ENCODE data around the gene WDR4. TPM values are rescaled to one million over a fixed set of nuclear protein-coding genes. Genes with fewer than 3 reads are reported as not detected.
A peak's percentile ranks its signal among the peaks of the same experiment; 100 is the strongest.

Gene WDR4
- total and polyA plus RNA-seq, 4 donors: 10.3 to 29.6 (median 16.2) TPM

DNA sequence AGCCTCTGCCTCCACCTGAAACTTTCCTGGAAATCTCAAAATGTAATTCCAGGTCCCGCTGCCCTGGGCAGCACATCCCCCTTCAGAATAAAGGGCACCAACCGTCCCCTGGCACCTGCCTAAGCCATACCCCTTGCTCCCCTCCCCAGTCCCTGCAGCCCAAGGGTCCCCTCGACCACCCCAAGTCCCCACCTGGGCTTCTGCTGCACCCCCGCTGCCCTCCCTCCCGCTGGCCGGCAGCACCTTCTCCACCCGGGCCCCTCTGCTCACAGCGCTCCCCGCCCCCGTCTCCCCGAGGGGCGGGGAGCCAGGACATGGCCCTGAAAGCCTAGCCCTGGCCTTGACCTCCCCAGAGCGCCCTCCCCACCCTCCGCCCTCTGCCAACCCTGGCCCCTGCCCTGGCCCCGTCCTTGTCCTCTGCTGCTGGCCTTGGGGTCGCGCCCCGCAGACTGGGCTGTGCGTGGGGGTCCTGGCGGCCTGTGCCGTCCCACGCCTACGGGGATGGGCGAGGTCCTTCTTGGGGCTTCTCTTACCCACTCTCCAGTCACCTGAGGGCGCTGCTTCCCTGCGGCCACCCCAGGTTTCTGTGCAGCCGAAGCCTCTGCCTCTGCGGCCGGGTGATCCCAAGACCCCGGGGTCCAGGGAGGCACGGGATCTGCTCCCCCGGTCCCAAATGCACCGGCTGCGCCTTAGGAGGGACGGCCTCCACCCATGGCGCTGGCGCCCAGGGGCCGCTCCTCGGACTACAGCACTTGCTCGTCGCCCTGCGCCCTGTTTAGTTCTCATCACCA, 41.7 kb downstream of the WDR4 start:
- no peak overlapping the region for H3K27ac ChIP-seq (ENCODE audit: low read depth in 1 of 2, low read length in 1 of 2)
- no peaks in the 10 kb centered on the region for H3K27me3 ChIP-seq (ENCODE audit: control insufficient read depth in 3 of 3, insufficient read depth in 3 of 3, low read length in 2 of 3)
- H3K4me1 ChIP-seq (ENCODE audit: control insufficient read depth in 5 of 5, insufficient read depth in 5 of 5, low read length in 5 of 5): no peaks in the 10 kb centered on the region
- H3K9ac ChIP-seq (ENCODE audit: insufficient read depth in 1 of 2, low read length in 2 of 2): no peak overlapping the region
- DNase-seq (peak in 1 of 3 donors; percentile 8), ATAC-seq (ENCODE audit: insufficient read depth, low FRiP score) (no peak)
- peaks cover 0 to 1% (median 0%) of the 10 kb centered on the region in 4 donors for H3K9me3 ChIP-seq (ENCODE audit: control insufficient read depth in 4 of 4, insufficient read depth in 3 of 4, low read length in 3 of 4)
- no peak overlapping the region for H3K4me3 ChIP-seq
- no peak for TF ChIP-seq CTCF (IDR thresholded peaks at IDR 0.05; ENCODE audit: control extremely low read depth, extremely low read depth)
- WGBS, 2 donors: 59 to 89% methylated on average over 41 to 42 of the region's 42 CpGs
- H3K36me3 ChIP-seq (ENCODE audit: control insufficient read depth in 4 of 4, insufficient read depth in 4 of 4, low read length in 4 of 4): peaks cover 0 to 29% (median 13%) of the 10 kb centered on the region in 4 donors

- ATAC-seq (ENCODE audit: insufficient read depth, low FRiP score): no peak
- no peak overlapping the region for H3K4me3 ChIP-seq
- TF ChIP-seq CTCF (IDR thresholded peaks at IDR 0.05; ENCODE audit: control extremely low read depth, extremely low read depth): no peak
- H3K9me3 ChIP-seq (ENCODE audit: control insufficient read depth in 4 of 4, insufficient read depth in 3 of 4, low read length in 3 of 4): peaks cover 0 to 1% (median 0%) of the 10 kb centered on the region in 4 donors
- H3K36me3 ChIP-seq (ENCODE audit: control insufficient read depth in 4 of 4, insufficient read depth in 4 of 4, low read length in 4 of 4): peaks cover 0 to 23% (median 13%) of the 10 kb centered on the region in 4 donors
- WGBS, 2 donors: 65 to 81% methylated on average over 15 of the region's 15 CpGs
- no peaks in the 10 kb centered on the region for H3K4me1 ChIP-seq (ENCODE audit: control insufficient read depth in 5 of 5, insufficient read depth in 5 of 5, low read length in 5 of 5)
- H3K27ac ChIP-seq (ENCODE audit: low read depth in 1 of 2, low read length in 1 of 2): no peak overlapping the region
- H3K9ac ChIP-seq (ENCODE audit: insufficient read depth in 1 of 2, low read length in 2 of 2): no peak overlapping the region
- peaks cover 0 to under 1% (median 0%) of the 10 kb centered on the region in 3 donors for H3K27me3 ChIP-seq (ENCODE audit: control insufficient read depth in 3 of 3, insufficient read depth in 3 of 3, low read length in 2 of 3)
- DNase-seq: peak in 1 of 3 donors; percentile 7
These were observed 42.5 kb downstream of the WDR4 start for GRCh38 chr21:42836767-42837301.

DNA sequence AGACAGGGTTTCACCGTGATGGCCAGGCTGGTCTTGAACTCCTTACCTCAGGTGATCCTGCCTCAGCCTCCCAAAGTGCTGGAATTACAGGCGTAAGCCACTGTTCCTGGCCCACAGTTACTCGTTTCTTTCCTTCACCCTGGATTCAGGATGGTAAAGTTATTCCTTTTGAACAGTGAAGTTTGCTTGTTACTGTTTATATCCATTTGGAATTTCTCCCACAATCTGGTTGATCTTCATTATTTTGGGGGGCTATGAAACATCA, 43.0 kb downstream of the WDR4 start:
- peak in 1 of 3 donors; percentile 1 for DNase-seq
- Histone ChIP-seq H3K27me3 (ENCODE audit: control insufficient read depth in 3 of 3, insufficient read depth in 3 of 3, low read length in 2 of 3) (peaks cover 0 to 2% (median 0%) of the 10 kb centered on the region in 3 donors), H3K4me3 (no peak overlapping the region), H3K36me3 (ENCODE audit: control insufficient read depth in 4 of 4, insufficient read depth in 4 of 4, low read length in 4 of 4) (peaks cover 0 to 20% (median 13%) of the 10 kb centered on the region in 4 donors), H3K9ac (ENCODE audit: insufficient read depth in 1 of 2, low read length in 2 of 2) (no peak overlapping the region), H3K27ac (ENCODE audit: low read depth in 1 of 2, low read length in 1 of 2) (no peak overlapping the region), H3K4me1 (ENCODE audit: control insufficient read depth in 5 of 5, insufficient read depth in 5 of 5, low read length in 5 of 5) (no peaks in the 10 kb centered on the region), H3K9me3 (ENCODE audit: control insufficient read depth in 4 of 4, insufficient read depth in 3 of 4, low read length in 3 of 4) (peaks cover 0 to 1% (median 0%) of the 10 kb centered on the region in 4 donors)
- WGBS, 2 donors: 74 to 82% methylated on average over 3 of the region's 3 CpGs
- ATAC-seq (ENCODE audit: insufficient read depth, low FRiP score): no peak
- no peak for TF ChIP-seq CTCF (IDR thresholded peaks at IDR 0.05; ENCODE audit: control extremely low read depth, extremely low read depth)

Measured in lung (tissue), 12 donors.